Stimulated activated CD4-positive, alpha-beta T cell treated with anti-CD3 and anti-CD28 coated beads, TNF-alpha, amount 100 ng/mL, for 48 hours (primary cell): Measurements from ENCODE around the gene SUSD2.

ENCODE experiments used
- DNase-seq, 3 donors: peaks; one replicate each; pipeline ENCODE4 v3.0.0-alpha.2; 2020; ENCODE audit warnings: low read depth in 3 of 3

The SUSD2 gene

DNA sequence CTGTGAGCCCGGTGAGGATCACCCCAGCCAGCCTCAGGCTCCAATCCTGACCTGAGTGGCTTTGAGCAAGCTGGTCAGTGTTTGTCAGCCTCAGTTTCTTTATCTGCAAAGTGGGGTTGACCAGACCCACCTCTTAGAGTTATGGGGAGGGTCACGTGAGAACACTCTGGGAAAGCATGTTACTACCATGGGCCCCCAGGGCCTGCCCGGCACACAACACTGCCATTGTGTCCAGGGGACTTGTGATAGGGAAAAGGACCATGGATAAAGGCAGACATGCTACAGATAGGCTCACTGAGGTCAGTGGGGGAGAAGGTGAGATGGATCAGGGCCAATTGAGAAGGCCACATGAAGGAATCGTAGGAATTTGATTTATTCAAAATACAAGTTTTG is 32.1 kb upstream of the SUSD2 start:
- no peak for DNase-seq

GRCh38 chr22:24153353-24153752 is 27.9 kb upstream of the SUSD2 start:
- DNase-seq: no peak

DNA sequence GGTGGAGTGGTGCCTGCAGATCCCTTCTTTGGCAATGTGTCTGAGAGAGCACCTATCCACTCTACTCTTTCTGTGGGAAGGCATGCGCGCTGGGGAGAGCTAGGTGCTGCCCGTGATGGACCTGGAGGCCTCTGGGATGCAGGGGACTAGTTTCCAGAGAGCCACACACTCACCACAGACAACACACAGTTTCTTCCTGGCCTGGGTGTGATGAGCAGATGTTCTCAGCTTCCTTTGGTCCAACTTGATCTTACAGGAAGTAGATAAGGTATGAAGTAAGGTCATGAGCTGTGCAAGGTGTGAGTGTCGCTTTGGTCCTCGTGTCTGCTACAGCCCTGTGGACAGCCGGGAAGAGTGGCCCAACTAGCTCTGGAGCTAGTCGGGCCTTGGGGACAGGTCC is 27.3 kb upstream of the SUSD2 start:
- no peak for DNase-seq

GRCh38 chr22:24154826-24155225 is 26.5 kb upstream of the SUSD2 start:
- no peak for DNase-seq

- DNase-seq: peak in 2 of 3 donors; percentile 14 to 49
Observed at GRCh38 chr22:24155627-24156140, 25.6 kb upstream of the SUSD2 start.

DNA sequence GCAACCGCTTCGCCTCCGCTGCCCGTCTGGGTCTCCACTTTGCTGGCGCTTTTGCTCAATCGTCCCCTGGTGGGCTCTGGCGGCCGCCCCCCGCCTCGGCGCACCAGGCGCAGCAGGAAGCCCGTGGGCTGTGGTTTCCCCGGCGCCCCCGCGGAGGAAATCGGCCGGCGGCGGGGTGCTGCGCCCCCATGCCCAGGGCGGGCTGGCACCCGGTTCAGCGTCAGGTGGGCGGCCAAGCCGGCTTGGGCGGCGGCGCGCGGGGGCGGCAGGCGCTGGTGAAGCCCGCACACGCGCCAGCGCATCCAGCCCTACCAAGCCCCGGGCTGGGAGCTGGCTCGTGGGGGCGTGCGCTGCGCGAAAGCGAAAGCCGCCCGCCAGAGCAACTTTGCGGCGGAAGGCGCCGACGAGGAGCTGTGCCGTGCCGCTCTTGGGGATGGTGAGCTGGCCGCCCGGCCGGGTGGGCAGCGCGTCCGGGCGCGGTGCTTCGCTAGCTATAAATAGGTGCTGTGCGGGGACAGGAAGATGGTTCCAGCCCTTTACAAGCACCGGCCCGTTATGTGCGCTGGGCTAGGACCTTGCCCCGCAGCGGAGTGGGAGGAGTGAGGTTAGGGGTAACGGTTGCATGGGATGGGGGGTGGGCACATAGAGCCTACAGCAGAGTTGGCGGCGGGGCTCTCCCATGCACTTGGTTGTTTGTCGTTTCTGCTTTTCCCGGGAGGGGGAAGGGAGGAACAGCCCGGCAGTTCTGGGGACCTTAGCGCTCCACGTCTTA is 25.0 kb upstream of the SUSD2 start:
- DNase-seq: peak in 2 of 3 donors; percentile 38 to 61

DNA sequence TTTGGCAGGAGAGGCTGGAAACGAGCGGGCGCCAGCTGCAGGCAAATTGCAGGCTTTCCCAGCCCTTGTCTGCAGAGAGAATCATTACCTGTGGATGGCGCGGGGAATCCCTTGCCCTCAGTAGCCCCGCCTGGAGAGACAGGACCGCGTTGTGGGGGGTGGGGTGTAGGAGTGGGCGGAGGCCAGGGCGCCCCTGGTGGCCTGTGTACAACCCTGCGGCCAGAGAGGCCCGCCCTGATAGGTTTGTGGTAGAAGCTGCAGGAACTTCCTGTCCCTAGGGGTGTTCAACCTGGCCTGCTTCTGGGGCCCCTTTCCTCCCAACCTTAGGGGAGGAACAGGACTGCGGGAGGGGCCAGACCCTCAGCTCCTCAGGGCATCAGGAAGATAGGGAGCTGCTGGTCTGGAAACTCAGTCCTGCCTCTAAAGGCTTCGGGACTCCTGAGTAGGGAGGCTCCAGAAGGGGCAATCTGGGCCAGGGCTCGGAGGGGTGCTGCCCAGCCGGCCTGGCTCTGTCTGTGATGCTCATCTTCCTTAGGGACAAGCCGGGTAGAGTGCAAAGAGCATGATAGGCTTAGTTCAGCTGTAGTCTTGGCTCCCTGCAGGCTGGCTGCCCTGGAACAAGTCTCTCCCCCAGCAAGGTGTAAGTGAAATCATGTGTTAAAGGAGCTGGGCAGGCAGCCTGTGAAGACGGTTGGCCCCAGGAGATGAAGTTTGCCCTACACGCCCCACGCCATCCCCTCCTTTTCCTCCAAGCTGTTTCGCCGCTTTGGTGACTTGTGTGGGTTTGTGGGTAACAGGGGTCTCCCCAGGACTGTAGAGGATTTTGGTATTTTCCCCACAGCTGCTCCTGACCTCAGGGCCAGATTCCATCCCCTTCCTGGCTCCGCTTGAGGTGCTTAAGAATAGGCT is 24.1 kb upstream of the SUSD2 start:
- peak; percentile 60 to 79 (median 73) for DNase-seq

DNA sequence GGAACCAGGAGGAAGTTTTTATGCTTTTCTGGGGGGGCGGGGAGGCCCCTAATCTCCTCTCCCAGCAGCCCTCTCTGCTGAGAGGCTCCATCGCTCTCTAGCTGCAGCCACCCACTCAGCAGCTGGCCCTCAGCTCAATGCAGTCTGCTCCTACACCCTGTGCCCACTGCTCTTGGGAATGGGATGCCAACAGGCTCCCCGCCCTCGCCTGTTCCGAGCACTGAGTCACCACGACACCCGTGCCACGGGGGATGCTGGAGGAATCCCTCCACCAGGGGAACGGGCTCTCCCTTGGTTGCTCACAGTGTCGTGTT is 23.5 kb upstream of the SUSD2 start:
- no peak for DNase-seq

GRCh38 chr22:24159650-24160049 is 21.6 kb upstream of the SUSD2 start:
- no peak for DNase-seq

DNA sequence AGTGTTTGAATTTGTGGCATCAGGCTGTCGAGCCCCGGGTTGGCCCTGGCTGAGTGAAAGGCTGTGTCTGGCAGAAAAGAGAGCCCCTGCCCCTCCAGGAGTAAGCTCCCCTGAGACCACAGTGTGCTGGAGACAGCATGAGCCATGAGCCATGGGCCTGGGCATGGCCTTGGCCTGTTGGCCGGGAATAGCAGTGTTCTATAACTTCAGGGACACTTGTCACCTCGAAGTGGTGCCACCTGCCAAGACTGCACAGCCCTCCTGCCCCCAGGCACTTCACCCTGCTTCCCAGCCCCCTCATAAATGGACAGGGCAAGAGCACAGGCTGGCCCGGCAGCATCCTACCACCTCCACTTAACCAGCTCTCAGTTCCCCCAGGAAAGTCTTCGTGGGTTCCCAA is 20.7 kb upstream of the SUSD2 start:
- no peak for DNase-seq

DNA sequence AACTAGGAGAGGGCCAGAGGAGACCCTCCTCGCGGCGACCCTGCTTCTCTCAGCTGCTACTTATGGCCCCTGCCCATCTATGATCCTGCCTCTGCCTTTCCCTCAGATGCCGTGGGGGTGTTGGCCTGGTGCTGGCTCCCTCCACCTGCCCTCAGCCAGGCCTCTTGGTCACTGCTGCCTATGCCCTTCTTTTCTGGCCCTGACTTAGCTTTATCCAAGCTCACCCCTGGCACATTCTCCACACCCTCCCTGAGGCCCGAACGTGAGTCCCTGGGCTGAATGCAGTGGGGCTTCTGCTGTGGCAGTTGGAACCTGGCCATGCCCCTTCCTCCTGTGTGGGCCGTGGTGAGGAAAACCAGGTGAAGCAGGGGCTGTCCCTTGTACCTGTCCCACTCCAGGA is 19.8 kb upstream of the SUSD2 start:
- no peak for DNase-seq

GRCh38 chr22:24161909-24162308 is 19.4 kb upstream of the SUSD2 start:
- DNase-seq: no peak

DNA sequence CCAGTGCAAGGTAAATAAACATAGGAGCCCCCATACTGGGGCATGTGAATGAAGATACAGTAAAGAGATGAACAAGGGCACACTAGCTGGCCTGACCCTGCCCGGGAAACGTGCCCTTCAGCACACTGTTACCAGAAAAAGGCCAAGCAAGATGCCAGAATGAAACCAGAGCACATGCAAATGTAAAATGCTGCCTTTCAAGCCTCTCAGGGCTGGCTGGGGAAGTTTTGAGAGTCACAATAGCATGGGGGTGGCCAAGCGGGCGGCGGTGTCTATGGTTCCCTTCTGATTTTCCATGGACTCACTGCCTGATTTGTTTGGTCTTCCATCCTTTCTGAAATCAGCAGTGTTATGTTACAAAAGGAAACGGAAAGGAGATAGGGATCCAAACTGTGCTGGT is 18.9 kb upstream of the SUSD2 start:
- no peak for DNase-seq

- no peak for DNase-seq
Observed at GRCh38 chr22:24164243-24164642, 17.0 kb upstream of the SUSD2 start.

DNA sequence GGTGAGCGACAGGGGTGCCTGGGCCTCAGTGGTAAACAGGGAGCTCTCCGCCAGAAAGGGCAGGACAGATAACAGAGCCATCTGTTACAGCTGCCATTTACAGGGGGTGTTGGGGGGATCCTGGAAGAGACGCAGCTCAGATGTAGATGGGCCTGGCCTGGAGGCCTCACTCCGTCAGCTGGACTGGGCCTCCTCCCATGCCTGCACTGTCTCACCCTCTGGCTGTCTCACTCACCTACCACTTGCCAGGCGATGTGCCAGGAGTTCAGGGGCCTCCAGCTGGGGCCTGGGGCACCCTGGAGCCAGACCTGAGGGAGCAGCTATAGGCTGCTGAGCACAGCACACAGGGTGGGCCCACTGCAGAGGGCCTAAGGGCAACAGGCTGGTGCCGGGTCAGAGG is 16.3 kb upstream of the SUSD2 start:
- no peak for DNase-seq

GRCh38 chr22:24165673-24166072 is 15.6 kb upstream of the SUSD2 start:
- no peak for DNase-seq

DNA sequence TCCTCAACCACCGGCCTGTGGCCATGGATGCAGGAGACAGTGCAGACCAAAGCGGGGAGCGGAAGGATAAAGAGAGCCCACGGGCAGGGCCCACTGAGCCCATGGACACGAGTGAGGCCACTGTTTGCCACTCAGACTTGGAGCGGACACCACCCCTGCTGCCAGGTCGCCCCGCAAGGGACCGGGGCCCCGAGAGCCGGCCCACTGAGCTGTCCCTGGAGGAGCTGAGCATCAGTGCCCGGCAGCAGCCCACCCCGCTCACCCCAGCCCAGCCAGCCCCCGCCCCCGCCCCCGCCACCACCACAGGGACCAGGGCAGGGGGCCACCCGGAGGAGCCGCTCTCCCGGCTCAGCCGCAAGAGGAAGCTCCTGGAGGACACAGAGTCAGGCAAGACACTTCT is 14.5 kb upstream of the SUSD2 start:
- no peak for DNase-seq

DNA sequence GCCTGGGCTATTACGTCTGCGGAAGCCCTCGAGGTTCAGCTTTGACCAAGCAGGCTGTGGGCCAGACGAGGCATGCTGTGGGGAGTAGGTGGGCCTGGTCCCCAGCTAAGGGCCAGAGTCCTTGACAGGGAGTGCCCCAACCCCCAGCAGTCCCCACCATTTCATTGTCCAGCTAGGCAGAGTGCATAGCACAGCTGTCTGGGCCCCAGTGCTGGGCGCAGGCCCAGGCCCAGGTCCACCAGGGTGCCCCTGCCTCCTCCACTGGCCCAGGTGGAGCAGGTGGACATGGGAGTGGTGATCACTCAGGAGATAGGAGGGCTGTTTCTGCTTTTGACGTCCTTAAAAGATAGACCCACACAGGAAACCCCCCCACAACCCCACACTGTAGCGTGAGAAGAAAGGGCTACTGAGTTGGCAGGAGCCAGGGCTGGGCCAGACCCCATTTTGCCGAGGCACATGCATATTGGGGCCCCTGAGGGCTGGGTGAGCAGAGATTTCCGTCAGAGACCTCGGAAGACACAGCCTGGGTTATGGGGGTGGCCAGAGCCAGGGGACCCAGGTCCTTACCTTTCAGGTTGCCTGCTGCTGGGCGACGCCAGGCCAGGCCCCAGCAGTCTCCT is 11.7 kb upstream of the SUSD2 start:
- no peak for DNase-seq

GRCh38 chr22:24170188-24170587 is 11.1 kb upstream of the SUSD2 start:
- no peak for DNase-seq

DNA sequence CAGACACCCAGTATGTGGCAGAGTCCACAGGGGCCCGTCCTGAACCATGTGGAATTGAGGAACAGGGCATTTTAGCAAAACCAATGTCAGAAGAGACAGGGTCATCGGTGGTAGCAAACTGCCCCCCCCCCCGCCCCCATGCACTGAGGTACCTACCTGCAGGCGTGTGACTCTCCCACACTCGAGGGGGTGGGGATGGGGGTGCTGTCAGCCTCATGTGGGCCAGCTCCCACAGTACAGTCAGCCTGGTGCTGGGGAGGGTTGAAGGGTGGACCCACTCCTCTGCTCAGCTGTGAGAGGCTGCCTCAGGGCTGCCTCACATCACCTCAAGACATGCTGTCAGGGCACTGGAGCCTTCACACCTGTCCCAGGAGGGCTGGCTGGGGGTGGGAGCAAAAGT is 10.7 kb upstream of the SUSD2 start:
- no peak for DNase-seq

DNA sequence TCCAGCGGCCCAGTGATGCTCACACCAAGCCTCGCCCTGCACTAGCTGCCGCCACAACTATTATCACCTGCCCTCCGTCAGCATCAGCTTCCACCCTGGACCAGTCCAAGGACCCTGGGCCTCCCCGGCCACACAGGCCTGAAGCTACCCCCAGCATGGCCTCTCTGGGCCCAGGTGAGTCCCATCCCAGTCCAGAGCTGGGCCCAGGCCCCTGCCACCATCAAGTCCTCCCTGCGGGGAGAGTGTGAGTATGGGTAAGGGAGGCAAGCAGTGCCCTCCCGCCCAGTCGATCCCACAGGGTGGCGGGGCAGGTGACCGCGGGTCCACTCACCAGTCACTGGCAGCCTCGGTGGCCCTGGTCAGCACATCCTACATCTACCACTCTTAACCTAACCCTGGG is 9.5 kb upstream of the SUSD2 start:
- no peak for DNase-seq

GRCh38 chr22:24175160-24175808 is 6.0 kb upstream of the SUSD2 start:
- DNase-seq: peak; percentile 29 to 54 (median 37)
